Ishikawa (cell line): ENCODE measurements around the gene CLCN4.

Experiments
- EGR1 ChIP-seq: IDR thresholded peaks from 2 replicates; pipeline ENCODE4 v1.6.1; 2012
- EP300 ChIP-seq: IDR thresholded peaks from 2 replicates; pipeline ENCODE4 v1.6.1; 2012; ENCODE audit warnings: borderline replicate concordance
- YY1 ChIP-seq: IDR thresholded peaks from 2 replicates; pipeline ENCODE4 v1.6.1; 2012; ENCODE audit warnings: low read depth
- ZBTB7A ChIP-seq: IDR thresholded peaks from 2 replicates; pipeline ENCODE4 v1.6.1; 2012; ENCODE audit warnings: low read depth

GRCh38 chrX:10286195-10286594, 129.4 kb downstream of the CLCN4 start:
- TF ChIP-seq EP300 (no peak), YY1 (no peak), EGR1 (no peak), ZBTB7A (no peak)
